HFFc6 (cell line): ENCODE results near the gene GCLM. TPM values are rescaled to one million over a fixed set of nuclear protein-coding genes. Genes with fewer than 3 reads are reported as not detected.
A peak's percentile ranks its signal among the peaks of the same experiment; 100 is the strongest.
"Not testable (repeated sequence)": the region's sequence is repeated elsewhere in the genome, so short reads cannot be mapped to it uniquely, and the experiment has no call there.

Source experiments
- DNase-seq: peaks from one replicate; pipeline ENCODE4 v3.0.0-alpha.2; 2018
- H3K27ac Mint-ChIP-seq: 2 replicates; pipeline ENCODE4 v1.8.0; 2020; ENCODE audit warnings: mild to moderate bottlenecking, mixed read lengths
- H3K27me3 Mint-ChIP-seq: 2 replicates; pipeline ENCODE4 v1.8.0; 2021; ENCODE audit warnings: mild to moderate bottlenecking, moderate library complexity, mixed read lengths; ENCODE audit not compliant: insufficient read depth
- H3K36me3 Mint-ChIP-seq: 2 replicates; pipeline ENCODE4 v1.8.0; 2021; ENCODE audit warnings: low read depth, mixed read lengths
- H3K4me1 Mint-ChIP-seq: 2 replicates; pipeline ENCODE4 v1.8.0; 2020; ENCODE audit warnings: low read depth, mixed read lengths
- H3K4me3 Mint-ChIP-seq: 2 replicates; pipeline ENCODE4 v1.8.0; 2020; ENCODE audit warnings: mild to moderate bottlenecking, moderate library complexity, mixed read lengths
- H3K9me3 Mint-ChIP-seq: 2 replicates; pipeline ENCODE4 v1.8.0; 2020; ENCODE audit warnings: mild to moderate bottlenecking, mixed read lengths
- CTCF ChIP-seq: fragments of 200-600 bp; sonication (generic); IDR thresholded peaks from 2 replicates; pipeline ENCODE4 v1.5.0; 2021; ENCODE audit warnings: antibody characterized with exemption, mild to moderate bottlenecking
- total RNA-seq, 6 experiments: library from RNA; stranded (reverse); fragmentation: NEBNext Ultra II Directional; extraction: Animal tissue kit (Norgen Biotek cat#: 25700); gene quantifications; 2 replicates in 1 of 6; 3 replicates in 5 of 6; pipeline ENCODE4 v1.2.3, GENCODE V29; 2021

Gene GCLM
- total RNA-seq, 6 experiments from 2014 or later, result 35.7 to 42.2 (median 40.8) TPM

GRCh38 chr1:93850687-93851326 is 58.4 kb downstream of the GCLM start:
- H3K9me3 Mint-ChIP-seq, H3K4me3 Mint-ChIP-seq, H3K27ac Mint-ChIP-seq, H3K36me3 Mint-ChIP-seq: not testable (repeated sequence)
- TF ChIP-seq CTCF, result peak; percentile 85
- Mint-ChIP-seq H3K4me1 (peaks cover 12% of the 10 kb centered on the region), H3K27me3 (peaks cover 16% of the 10 kb centered on the region)
- DNase-seq, result peak; percentile 52

- H3K27ac Mint-ChIP-seq, result peak overlapping the region; percentile 94
Observed at GRCh38 chr1:93848350-93848883, 60.8 kb downstream of the GCLM start.

GRCh38 chr1:93847811-93848288 is 61.4 kb downstream of the GCLM start:
- TF ChIP-seq CTCF, result no peak
- Mint-ChIP-seq H3K4me1 (peaks cover 39% of the 10 kb centered on the region), H3K36me3 (no peaks in the 10 kb centered on the region), H3K27me3 (peaks cover 7% of the 10 kb centered on the region), H3K4me3 (peak overlapping the region; percentile 95), H3K27ac (peak overlapping the region; percentile 94), H3K9me3 (no peaks in the 10 kb centered on the region)
- DNase-seq, result peak; percentile 58

More at GRCh38 chr1:93848350-93848883, 60.8 kb downstream of the GCLM start:
- Mint-ChIP-seq H3K27me3 (peaks cover 7% of the 10 kb centered on the region), H3K9me3 (no peaks in the 10 kb centered on the region), H3K4me1 (peaks cover 33% of the 10 kb centered on the region), H3K36me3 (no peaks in the 10 kb centered on the region), H3K4me3 (peak overlapping the region; percentile 95)
- no peak for DNase-seq
- TF ChIP-seq CTCF, result no peak

- peak; percentile 74 for DNase-seq
- peak; percentile 12; the same call in 1 of the 2 replicates for TF ChIP-seq CTCF
- peak overlapping the region; percentile 94 for H3K27ac Mint-ChIP-seq
- peak overlapping the region; percentile 95 for H3K4me3 Mint-ChIP-seq
- peaks cover 45% of the 10 kb centered on the region for H3K4me1 Mint-ChIP-seq
- H3K9me3 Mint-ChIP-seq, result no peaks in the 10 kb centered on the region
- H3K36me3 Mint-ChIP-seq, result no peaks in the 10 kb centered on the region
- peaks cover 7% of the 10 kb centered on the region for H3K27me3 Mint-ChIP-seq
Observed at GRCh38 chr1:93846992-93847810, 62.0 kb downstream of the GCLM start.

GRCh38 chr1:93846206-93846991 is 62.8 kb downstream of the GCLM start:
- TF ChIP-seq CTCF, result peak; percentile 57

More at GRCh38 chr1:93846206-93846991, 62.8 kb downstream of the GCLM start:
- Mint-ChIP-seq H3K36me3 (no peaks in the 10 kb centered on the region), H3K4me3 (peak overlapping the region; percentile 95), H3K9me3 (no peaks in the 10 kb centered on the region), H3K4me1 (peaks cover 53% of the 10 kb centered on the region), H3K27me3 (peaks cover 7% of the 10 kb centered on the region), H3K27ac (peak overlapping the region; percentile 92)
- peak; percentile 74 for DNase-seq
